ENCODE data around the gene CDK15. TPM values are rescaled to one million over a fixed set of nuclear protein-coding genes. Genes with fewer than 3 reads are reported as not detected.

CDK15 gene
- under 1 TPM in 2 of 7 donors, not detected in 5; 0.26 to 0.64 TPM for total RNA-seq
- polyA plus RNA-seq, result under 1 TPM in 2 of 3 donors, not detected in 1; 0.02 to 0.06 TPM
- long read RNA-seq, donor 1, result 0 reads
- long read RNA-seq, donor 2, result 0 reads

GRCh38 chr2:201806442-201807170 lies at the start of gene CDK15:
CDK15 (plus strand) TSS chr2:201806537; CDS start chr2:201806665, 128 bp downstream.
- TF ChIP-seq POLR2AphosphoS5 (IDR thresholded peaks at IDR 0.05) (no peak), CTCF (IDR thresholded peaks at IDR 0.05 in 8 of 11, conservative IDR thresholded peaks at IDR 0.05 in 3 of 11) (no peak), POLR2A (IDR thresholded peaks at IDR 0.05) (no peak)
- H3K4me3 ChIP-seq, result no peak within 1 kb of the TSS
- H3K4me1 ChIP-seq, result peaks cover 0 to 5% (median 0%) of the 10 kb centered on the region in 6 donors
- no peaks in the 10 kb centered on the region for H3K36me3 ChIP-seq
- no peak for DNase-seq
- intact Hi-C loops (cut with DNase I; ENCODE audit: low total_unique reads), result no loop called here
- H3K27me3 ChIP-seq (replicated peaks in 1 of 7), result peaks cover 0 to 15% (median 0%) of the 10 kb centered on the region in 7 donors
- H3K27ac ChIP-seq, result no peak within 1 kb of the TSS
- H3K9me3 ChIP-seq, result no peaks in the 10 kb centered on the region
- 65 to 81% (median 69%) methylated on average over 10 of the region's 10 CpGs for WGBS, 5 donors

GRCh38 chr2:201758234-201758633 lies 48.1 kb upstream of the CDK15 start:
- Histone ChIP-seq H3K4me3 (no peak overlapping the region), H3K4me1 (no peaks in the 10 kb centered on the region), H3K9me3 (no peaks in the 10 kb centered on the region), H3K27ac (no peak overlapping the region), H3K27me3 (replicated peaks in 1 of 7) (no peaks in the 10 kb centered on the region), H3K36me3 (peaks cover 0 to 73% (median 27%) of the 10 kb centered on the region in 6 donors)
- intact Hi-C loops (cut with DNase I; ENCODE audit: low total_unique reads), result no loop called here
- DNase-seq, result no peak
- 0 to 49% (median 0%) methylated on average over 1 of the region's 1 CpG for WGBS, 5 donors
- TF ChIP-seq CTCF (IDR thresholded peaks at IDR 0.05 in 8 of 11, conservative IDR thresholded peaks at IDR 0.05 in 3 of 11) (no peak), POLR2A (IDR thresholded peaks at IDR 0.05) (no peak), POLR2AphosphoS5 (IDR thresholded peaks at IDR 0.05) (no peak)

DNA sequence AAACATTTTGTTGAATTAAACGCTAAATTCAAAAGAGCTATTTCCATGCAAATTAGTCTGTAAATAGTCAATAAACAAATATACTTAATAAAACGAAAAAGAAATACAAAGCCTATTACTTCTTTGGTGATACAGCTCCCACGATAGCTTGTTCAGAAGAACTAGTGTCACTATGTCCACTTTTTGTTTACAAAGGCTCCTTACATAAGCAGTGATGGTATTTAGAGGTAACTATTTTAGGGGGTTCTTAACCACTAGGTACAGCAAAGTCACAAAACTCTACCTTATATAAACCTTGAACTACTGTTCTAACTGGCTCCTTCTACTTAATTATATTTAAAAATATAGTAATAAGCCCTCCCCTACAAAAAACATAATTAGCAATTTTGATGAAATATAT lies 47.5 kb upstream of the CDK15 start:
- intact Hi-C loops (cut with DNase I; ENCODE audit: low total_unique reads), result no loop called here
- Histone ChIP-seq H3K4me1 (no peaks in the 10 kb centered on the region), H3K27ac (no peak overlapping the region), H3K9me3 (no peaks in the 10 kb centered on the region), H3K4me3 (no peak overlapping the region), H3K36me3 (peaks cover 0 to 74% (median 27%) of the 10 kb centered on the region in 6 donors), H3K27me3 (replicated peaks in 1 of 7) (no peaks in the 10 kb centered on the region)
- 88 to 93% (median 91%) methylated on average over 3 of the region's 3 CpGs for WGBS, 5 donors
- TF ChIP-seq CTCF (IDR thresholded peaks at IDR 0.05 in 8 of 11, conservative IDR thresholded peaks at IDR 0.05 in 3 of 11) (no peak), POLR2A (IDR thresholded peaks at IDR 0.05) (no peak), POLR2AphosphoS5 (IDR thresholded peaks at IDR 0.05) (no peak)
- DNase-seq, result no peak

GRCh38 chr2:201759567-201759966 lies 46.8 kb upstream of the CDK15 start:
- peaks cover 0 to 67% (median 26%) of the 10 kb centered on the region in 6 donors for H3K36me3 ChIP-seq
- intact Hi-C loops (cut with DNase I; ENCODE audit: low total_unique reads), result no loop called here
- no peak for TF ChIP-seq POLR2AphosphoS5 (IDR thresholded peaks at IDR 0.05)
- no peak for TF ChIP-seq POLR2A (IDR thresholded peaks at IDR 0.05)
- TF ChIP-seq CTCF (IDR thresholded peaks at IDR 0.05 in 8 of 11, conservative IDR thresholded peaks at IDR 0.05 in 3 of 11), result no peak

More at GRCh38 chr2:201759567-201759966, 46.8 kb upstream of the CDK15 start:
- DNase-seq, result no peak
- Histone ChIP-seq H3K4me1 (no peaks in the 10 kb centered on the region), H3K4me3 (no peak overlapping the region), H3K27me3 (replicated peaks in 1 of 7) (no peaks in the 10 kb centered on the region), H3K27ac (no peak overlapping the region), H3K9me3 (no peaks in the 10 kb centered on the region)
- 95 to 100% (median 98%) methylated on average over 1 of the region's 1 CpG for WGBS, 5 donors
